IPS-18c (cell line): ENCODE data around the gene PGAP3.
"Not testable (repeated sequence)": the region's sequence is repeated elsewhere in the genome, so short reads cannot be mapped to it uniquely, and the experiment has no call there.

ENCODE experiments used
- H3K4me3 ChIP-seq: 2 replicates; pipeline ENCODE4 v1.7.0; 2013; ENCODE audit warnings: low read depth, mild to moderate bottlenecking, low read length, moderate library complexity; ENCODE audit not compliant: insufficient read depth
- H3K9me3 ChIP-seq: one replicate; pipeline ENCODE4 v1.6.1; 2013; ENCODE audit warnings: mild to moderate bottlenecking, low read length, moderate library complexity; ENCODE audit not compliant: control insufficient read depth, insufficient read depth

The PGAP3 gene

GRCh38 chr17:39701784-39702422 lies 14.0 kb upstream of the PGAP3 start:
- Histone ChIP-seq H3K9me3 (no peaks in the 10 kb centered on the region), H3K4me3 (peak overlapping the region; percentile 86)

- H3K9me3 ChIP-seq = no peaks in the 10 kb centered on the region
- H3K4me3 ChIP-seq = peak overlapping the region; percentile 86
These were observed 13.3 kb upstream of the PGAP3 start for GRCh38 chr17:39701012-39701783.

DNA sequence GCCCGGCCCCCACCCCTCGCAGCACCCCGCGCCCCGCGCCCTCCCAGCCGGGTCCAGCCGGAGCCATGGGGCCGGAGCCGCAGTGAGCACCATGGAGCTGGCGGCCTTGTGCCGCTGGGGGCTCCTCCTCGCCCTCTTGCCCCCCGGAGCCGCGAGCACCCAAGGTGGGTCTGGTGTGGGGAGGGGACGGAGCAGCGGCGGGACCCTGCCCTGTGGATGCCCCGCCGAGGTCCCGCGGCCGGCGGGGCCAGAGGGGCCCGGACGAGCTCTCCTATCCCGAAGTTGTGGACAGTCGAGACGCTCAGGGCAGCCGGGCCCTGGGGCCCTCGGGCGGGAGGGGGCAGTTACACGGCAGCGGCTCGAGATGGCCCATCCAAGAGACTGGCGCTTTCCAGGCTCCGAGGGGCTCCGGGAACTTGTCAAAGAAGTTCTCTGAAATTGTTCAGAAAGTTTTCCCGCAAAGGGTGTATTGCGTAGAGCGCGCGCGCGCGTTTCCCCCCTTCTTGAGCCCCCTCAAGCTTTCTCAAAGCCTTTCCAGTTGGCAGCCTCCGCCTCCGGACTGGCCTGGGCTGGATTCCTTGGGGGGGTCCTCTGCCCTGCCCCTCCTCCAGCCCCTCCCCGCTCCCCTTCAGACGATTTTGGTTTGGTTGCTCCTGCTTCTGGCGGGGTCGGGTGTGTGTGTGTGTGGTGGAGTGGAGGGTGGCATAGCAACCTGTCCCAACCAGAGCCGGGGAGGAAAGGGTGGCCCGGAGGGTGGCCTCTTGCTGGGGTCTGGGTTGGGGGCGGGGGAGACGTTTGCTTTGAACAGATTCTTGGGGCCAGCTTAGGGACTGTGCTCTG lies 12.5 kb upstream of the PGAP3 start:
- H3K4me3 ChIP-seq = peak overlapping the region; percentile 86
- no peaks in the 10 kb centered on the region for H3K9me3 ChIP-seq

- Histone ChIP-seq H3K9me3 (no peaks in the 10 kb centered on the region), H3K4me3 (peak within 1 kb of the TSS; percentile 86)
These were observed 11.9 kb upstream of the PGAP3 start, which contains the start of gene ERBB2 for GRCh38 chr17:39699818-39700147. TSS of gene ERBB2 (plus strand) at chr17:39700064. CDS start at chr17:39700239, 175 bp downstream.

- not testable (repeated sequence) for H3K9me3 ChIP-seq
- peak overlapping the region; percentile 86 for H3K4me3 ChIP-seq
These were observed 11.4 kb upstream of the PGAP3 start for GRCh38 chr17:39699157-39699817.

GRCh38 chr17:39697961-39698360 lies 10.1 kb upstream of the PGAP3 start:
- Histone ChIP-seq H3K4me3 (no peak overlapping the region), H3K9me3 (no peaks in the 10 kb centered on the region)

GRCh38 chr17:39696731-39697130 lies 8.9 kb upstream of the PGAP3 start:
- Histone ChIP-seq H3K9me3 (no peaks in the 10 kb centered on the region), H3K4me3 (no peak overlapping the region)

- no peaks in the 10 kb centered on the region for H3K9me3 ChIP-seq
- no peak overlapping the region for H3K4me3 ChIP-seq
These were observed 7.2 kb upstream of the PGAP3 start for GRCh38 chr17:39695089-39695474.

GRCh38 chr17:39694593-39694992 lies 6.7 kb upstream of the PGAP3 start:
- Histone ChIP-seq H3K4me3 (no peak overlapping the region), H3K9me3 (no peaks in the 10 kb centered on the region)

GRCh38 chr17:39688945-39689344 lies 1.1 kb upstream of the PGAP3 start:
- Histone ChIP-seq H3K9me3 (no peaks in the 10 kb centered on the region), H3K4me3 (peak overlapping the region; percentile 95; the same call in 1 of the 2 replicates)

- Histone ChIP-seq H3K9me3 (no peaks in the 10 kb centered on the region), H3K4me3 (peak overlapping the region; percentile 95)
These were observed 598 bp upstream of the PGAP3 start for GRCh38 chr17:39688475-39688835.

- Histone ChIP-seq H3K4me3 (peak overlapping the region; percentile 95), H3K9me3 (no peaks in the 10 kb centered on the region)
These were observed 734 bp downstream of the PGAP3 start for GRCh38 chr17:39687101-39687545.

DNA sequence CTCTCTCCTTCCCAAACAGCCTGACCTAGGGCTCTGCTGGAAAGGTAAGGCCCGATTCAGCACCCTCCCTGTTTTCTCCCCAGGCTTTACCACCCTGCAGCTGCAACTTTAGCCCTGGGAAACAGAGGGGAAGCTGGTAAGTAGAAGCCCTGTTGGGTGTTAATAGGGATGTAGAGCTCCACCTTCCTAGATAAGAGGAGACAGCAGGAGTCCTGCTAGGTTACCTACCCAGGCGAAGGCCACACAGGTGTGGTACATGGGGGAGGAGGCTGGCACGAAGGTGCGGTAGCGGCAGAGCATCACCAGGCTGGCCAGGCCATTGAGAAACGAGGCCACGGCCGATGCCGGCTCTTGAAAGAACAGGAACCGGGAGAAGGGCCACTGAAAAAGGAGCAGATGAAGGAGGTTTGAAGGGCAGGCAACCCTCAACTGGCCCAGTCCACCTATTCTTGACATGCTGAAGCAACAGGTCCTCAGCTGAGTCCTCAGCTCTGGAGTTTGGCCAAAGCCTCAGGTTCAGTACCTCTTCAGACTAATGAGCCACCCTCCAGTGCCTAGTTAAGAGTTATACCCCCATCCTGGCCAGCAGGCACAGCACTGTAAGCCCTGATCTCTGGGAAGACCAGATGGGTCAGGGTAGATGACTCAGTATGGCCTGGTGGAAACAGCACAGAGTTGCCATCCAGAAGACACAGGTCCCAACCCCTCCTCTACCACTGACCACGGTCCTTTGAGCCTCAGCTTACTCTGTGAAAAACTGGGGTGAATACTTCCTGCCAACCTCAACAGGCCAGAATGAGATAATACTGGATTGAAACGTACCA lies 3.3 kb downstream of the PGAP3 start:
- no peaks in the 10 kb centered on the region for H3K9me3 ChIP-seq
- H3K4me3 ChIP-seq = no peak overlapping the region

DNA sequence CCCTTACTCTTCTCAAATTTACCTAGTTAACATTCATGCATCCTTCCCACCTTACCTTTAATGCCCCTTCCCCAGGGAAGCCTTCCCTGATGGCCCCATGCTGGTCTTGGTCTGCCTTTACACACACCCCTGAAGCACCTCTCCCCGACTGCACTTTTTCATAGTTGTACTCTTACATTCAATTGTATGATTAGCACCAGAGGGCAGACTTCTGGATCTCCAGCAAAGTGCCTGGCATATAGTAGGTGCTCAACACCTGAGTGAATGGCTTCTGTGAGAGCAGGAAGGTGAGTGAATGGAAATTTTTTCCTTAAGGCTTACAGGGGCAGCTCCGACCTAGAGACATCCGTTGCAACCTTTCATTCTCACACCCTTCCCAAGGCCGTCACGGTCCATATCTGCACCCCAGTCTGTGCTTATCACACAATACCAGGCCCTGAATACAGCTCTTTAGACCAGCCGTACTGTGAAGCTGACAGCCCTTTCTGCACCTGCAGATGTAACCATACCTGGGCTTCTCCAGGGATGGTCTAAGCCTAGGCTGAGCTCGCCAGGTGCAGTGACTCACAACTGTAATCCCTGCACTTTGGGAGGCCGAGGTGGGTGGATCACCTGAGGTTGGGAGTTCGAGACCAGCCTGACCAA lies 4.4 kb downstream of the PGAP3 start:
- no peak overlapping the region for H3K4me3 ChIP-seq
- no peaks in the 10 kb centered on the region for H3K9me3 ChIP-seq

- Histone ChIP-seq H3K4me3 (no peak overlapping the region), H3K9me3 (no peaks in the 10 kb centered on the region)
These were observed 8.2 kb downstream of the PGAP3 start for GRCh38 chr17:39679521-39680192.
